ENCODE results near the gene ATXN1. TPM values are rescaled to one million over a fixed set of nuclear protein-coding genes. Genes with fewer than 3 reads are reported as not detected.

ATXN1 gene
- total RNA-seq, 1 donor from 2014 or later: 70.0 TPM

DNA sequence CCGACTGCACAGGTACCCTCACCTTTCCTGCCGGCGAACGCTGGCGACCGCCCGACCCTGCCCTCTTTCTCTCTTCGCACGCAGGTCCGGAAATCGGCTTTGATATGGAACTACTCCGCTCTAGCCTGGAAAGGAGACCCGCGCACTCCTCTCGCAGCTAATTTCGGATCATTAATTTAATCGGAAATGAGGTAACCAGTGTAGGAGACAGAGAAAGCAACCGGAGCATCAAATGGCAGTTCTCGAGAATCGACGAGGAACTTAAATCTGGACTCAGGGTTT is 949 bp upstream of the ATXN1 start:
- no peaks in the 10 kb centered on the region for H3K9me3 Mint-ChIP-seq
- peaks cover 54% of the 10 kb centered on the region for H3K4me1 Mint-ChIP-seq
- H3K36me3 Mint-ChIP-seq (ENCODE audit: low read depth): peaks cover 26% of the 10 kb centered on the region
- H3K4me3 Mint-ChIP-seq: peak overlapping the region; percentile 99
- no peaks in the 10 kb centered on the region for H3K27me3 Mint-ChIP-seq
- H3K27ac Mint-ChIP-seq: peak overlapping the region; percentile 100
- intact Hi-C loops (cut with micrococcal nuclease): loop anchor here (1.0 to 10.0 kb wide), 7 partner anchors 31 to 627 kb away; no protein-coding TSS in a partner anchor
- DNase-seq: no peak

- no peaks in the 10 kb centered on the region for H3K27me3 Mint-ChIP-seq
- DNase-seq: peak; percentile 95
- no peaks in the 10 kb centered on the region for H3K9me3 Mint-ChIP-seq
- intact Hi-C loops (cut with micrococcal nuclease): loop anchor here (1.0 to 10.0 kb wide), 14 partner anchors 30 to 627 kb away; no protein-coding TSS in a partner anchor
- peak overlapping the region; percentile 100 for H3K27ac Mint-ChIP-seq
- H3K36me3 Mint-ChIP-seq (ENCODE audit: low read depth): peaks cover 29% of the 10 kb centered on the region
- peak overlapping the region; percentile 99 for H3K4me3 Mint-ChIP-seq
- peaks cover 56% of the 10 kb centered on the region for H3K4me1 Mint-ChIP-seq
Observed at GRCh38 chr6:16761471-16762267, 409 bp upstream of the ATXN1 start.

DNA sequence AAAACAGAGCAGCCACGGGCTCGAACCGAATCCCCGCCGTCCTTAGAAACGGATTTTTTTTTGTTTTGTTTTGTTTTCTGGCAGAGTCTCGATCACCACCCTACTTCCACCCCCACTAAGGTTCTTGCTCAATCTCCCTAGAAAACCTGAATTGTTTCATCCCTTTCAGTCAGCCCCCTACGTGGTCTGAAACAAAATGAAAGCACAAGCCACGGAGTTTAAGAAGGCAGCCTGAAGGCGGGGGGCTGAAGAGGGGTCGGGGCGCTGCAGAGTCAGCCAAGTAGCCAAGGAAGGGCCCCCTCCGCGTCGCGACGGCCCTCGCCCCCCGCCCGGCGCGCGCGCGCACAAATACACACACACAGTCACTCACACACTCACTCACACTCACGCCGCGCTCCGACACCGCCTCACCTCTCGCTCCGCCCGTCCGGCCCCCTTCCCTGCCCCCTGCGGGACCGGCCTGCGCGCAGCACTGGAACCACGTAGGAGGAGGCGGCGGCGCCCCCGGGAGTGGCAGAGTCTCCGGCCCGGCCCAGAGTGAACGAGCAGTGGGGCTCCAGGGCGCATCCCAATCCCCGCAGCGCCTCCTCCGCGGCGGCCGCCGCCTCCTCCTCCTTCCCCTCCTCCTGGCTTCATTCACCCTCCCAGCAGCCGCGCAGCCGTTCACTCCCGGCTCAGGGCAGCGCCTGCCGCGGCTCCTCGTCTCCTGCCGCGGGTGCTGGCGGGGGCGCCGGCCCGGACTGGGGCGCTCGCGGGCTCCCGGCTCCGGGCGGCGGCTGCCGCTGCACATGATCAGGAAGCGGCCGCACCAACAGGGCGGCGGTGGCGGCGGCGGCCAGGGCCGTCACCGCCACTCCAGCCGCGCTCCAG is 1.4 kb downstream of the ATXN1 start:
- H3K4me3 Mint-ChIP-seq: peak overlapping the region; percentile 88
- H3K9me3 Mint-ChIP-seq: no peaks in the 10 kb centered on the region
- no peaks in the 10 kb centered on the region for H3K27me3 Mint-ChIP-seq
- H3K4me1 Mint-ChIP-seq: peaks cover 51% of the 10 kb centered on the region
- DNase-seq: peak; percentile 93
- H3K27ac Mint-ChIP-seq: peak overlapping the region; percentile 94
- intact Hi-C loops (cut with micrococcal nuclease): loop anchor here (2.0 to 10.0 kb wide), 5 partner anchors 61 to 625 kb away; no protein-coding TSS in a partner anchor
- peaks cover 30% of the 10 kb centered on the region for H3K36me3 Mint-ChIP-seq (ENCODE audit: low read depth)

GRCh38 chr6:16759181-16759645 is 2.0 kb downstream of the ATXN1 start:
- DNase-seq: peak; percentile 70
- intact Hi-C loops (cut with micrococcal nuclease): no loop called here
- H3K9me3 Mint-ChIP-seq: no peaks in the 10 kb centered on the region
- H3K27me3 Mint-ChIP-seq: no peaks in the 10 kb centered on the region
- peak overlapping the region; percentile 94 for H3K27ac Mint-ChIP-seq
- peaks cover 37% of the 10 kb centered on the region for H3K36me3 Mint-ChIP-seq (ENCODE audit: low read depth)
- peaks cover 53% of the 10 kb centered on the region for H3K4me1 Mint-ChIP-seq
- H3K4me3 Mint-ChIP-seq: peak overlapping the region; percentile 88

DNA sequence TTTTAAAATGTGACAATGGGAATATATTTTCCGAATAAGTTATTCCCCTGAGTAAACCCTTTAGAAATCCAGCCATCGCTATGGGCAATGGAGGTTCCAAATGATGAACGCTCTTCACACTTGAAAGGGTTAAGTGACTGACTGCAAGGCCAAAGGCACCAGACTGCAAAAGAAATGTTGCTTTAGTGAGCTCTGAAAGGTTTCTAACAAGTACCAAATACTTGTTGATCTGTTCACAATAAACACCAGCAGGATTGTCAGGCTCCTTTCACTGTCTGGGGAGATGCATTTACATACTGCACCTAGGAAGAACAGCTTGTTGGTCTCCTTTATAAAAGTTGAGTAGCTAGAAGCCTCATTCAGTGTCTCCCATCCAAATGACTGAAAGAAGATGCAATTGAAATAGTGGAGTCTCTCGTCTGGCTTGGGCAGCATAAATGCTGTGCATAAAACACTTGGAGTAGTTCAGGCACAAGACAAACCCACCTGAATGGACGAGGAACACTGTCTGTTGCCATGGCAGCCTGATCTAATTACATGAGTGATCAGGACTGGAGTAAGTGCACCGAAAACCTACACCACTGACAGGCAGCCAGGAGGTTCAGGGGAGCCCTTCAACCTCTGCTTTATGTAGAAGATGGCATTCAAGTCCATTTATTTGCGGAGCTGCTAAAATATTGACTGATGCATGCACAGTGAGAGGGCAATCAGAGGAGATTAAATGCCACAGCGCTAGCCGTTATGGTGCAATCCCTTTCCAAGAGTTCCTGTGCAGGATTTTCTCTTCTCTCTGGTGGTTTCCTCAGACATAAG is 2.9 kb downstream of the ATXN1 start:
- no peaks in the 10 kb centered on the region for H3K27me3 Mint-ChIP-seq
- DNase-seq: no peak
- intact Hi-C loops (cut with micrococcal nuclease): no loop called here
- peaks cover 49% of the 10 kb centered on the region for H3K4me1 Mint-ChIP-seq
- H3K27ac Mint-ChIP-seq: peak overlapping the region; percentile 94
- H3K36me3 Mint-ChIP-seq (ENCODE audit: low read depth): peaks cover 40% of the 10 kb centered on the region
- H3K9me3 Mint-ChIP-seq: no peaks in the 10 kb centered on the region
- peak overlapping the region; percentile 88 for H3K4me3 Mint-ChIP-seq

DNA sequence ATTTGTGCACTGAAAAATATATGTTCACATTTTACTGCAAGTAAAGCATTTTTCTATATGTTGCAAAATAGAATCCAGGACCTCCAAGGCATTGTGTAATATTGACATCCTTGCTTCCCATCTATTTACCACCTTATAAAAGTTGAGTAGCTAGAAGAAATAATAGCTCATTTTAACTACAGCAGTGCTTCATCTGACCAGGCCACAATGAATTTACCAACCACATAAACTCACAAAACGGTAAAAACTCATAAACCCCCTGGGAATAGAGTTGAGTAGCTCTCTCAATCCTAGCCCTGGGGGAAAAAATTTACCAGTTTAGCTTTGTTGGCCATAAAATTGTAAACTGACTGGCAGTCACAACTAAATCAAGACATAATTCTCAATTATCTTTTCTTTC is 3.9 kb downstream of the ATXN1 start:
- Mint-ChIP-seq H3K36me3 (ENCODE audit: low read depth) (peaks cover 50% of the 10 kb centered on the region), H3K4me1 (peaks cover 51% of the 10 kb centered on the region), H3K9me3 (no peaks in the 10 kb centered on the region), H3K27ac (no peak overlapping the region), H3K4me3 (no peak overlapping the region), H3K27me3 (no peaks in the 10 kb centered on the region)
- intact Hi-C loops (cut with micrococcal nuclease): no loop called here
- no peak for DNase-seq

DNA sequence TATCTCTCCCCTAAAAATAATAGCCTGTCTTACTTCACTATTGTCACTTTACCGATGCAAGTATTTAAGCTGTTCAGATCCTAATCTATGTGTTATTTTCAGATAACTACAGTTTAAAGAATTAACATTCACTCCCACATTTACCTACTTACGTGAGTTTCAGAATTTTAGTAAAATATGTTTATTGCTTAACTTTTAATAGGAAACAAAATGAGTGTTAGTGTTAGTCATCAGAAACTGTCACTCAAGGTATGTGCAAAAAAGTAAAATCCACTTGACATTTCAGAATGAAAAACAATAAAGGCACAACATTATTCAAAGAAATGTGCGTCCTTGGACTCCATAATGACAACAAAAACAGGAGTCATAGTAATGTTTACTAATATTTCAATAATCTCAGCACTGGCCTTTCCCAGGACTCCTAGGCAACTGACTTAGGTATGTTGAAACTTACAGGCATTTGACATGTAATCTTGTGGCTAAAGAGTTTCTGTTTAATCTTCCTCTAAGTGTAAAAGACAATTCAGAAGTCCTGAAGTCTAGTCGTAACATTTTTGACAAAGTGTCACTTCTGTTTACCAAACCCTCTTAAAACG is 4.5 kb downstream of the ATXN1 start:
- Mint-ChIP-seq H3K36me3 (ENCODE audit: low read depth) (peaks cover 56% of the 10 kb centered on the region), H3K4me3 (peak overlapping the region; percentile 54), H3K4me1 (peaks cover 50% of the 10 kb centered on the region), H3K9me3 (no peaks in the 10 kb centered on the region), H3K27me3 (no peaks in the 10 kb centered on the region), H3K27ac (no peak overlapping the region)
- intact Hi-C loops (cut with micrococcal nuclease): no loop called here
- no peak for DNase-seq

DNA sequence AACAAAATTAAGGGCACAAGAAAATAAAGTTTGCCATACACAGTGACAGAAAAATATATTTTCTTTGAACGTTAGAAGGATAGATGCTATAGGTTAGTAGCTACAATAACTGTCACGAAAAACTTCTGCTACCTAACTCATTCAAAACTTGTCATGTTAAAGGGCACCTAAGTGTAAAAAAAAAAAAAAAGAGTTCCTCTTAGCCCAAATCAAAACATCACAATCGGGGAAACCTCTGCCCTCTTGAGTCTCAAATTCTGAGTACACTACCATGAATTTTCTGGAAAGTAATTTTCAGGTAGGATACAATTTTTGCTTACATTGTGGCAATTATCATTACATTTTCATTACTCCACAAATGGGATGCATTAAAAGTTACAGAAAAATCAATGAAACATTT is 5.7 kb downstream of the ATXN1 start:
- Mint-ChIP-seq H3K9me3 (no peaks in the 10 kb centered on the region), H3K4me1 (peaks cover 55% of the 10 kb centered on the region), H3K27ac (no peak overlapping the region), H3K36me3 (ENCODE audit: low read depth) (peaks cover 60% of the 10 kb centered on the region), H3K27me3 (no peaks in the 10 kb centered on the region), H3K4me3 (no peak overlapping the region)
- DNase-seq: no peak
- intact Hi-C loops (cut with micrococcal nuclease): no loop called here

DNA sequence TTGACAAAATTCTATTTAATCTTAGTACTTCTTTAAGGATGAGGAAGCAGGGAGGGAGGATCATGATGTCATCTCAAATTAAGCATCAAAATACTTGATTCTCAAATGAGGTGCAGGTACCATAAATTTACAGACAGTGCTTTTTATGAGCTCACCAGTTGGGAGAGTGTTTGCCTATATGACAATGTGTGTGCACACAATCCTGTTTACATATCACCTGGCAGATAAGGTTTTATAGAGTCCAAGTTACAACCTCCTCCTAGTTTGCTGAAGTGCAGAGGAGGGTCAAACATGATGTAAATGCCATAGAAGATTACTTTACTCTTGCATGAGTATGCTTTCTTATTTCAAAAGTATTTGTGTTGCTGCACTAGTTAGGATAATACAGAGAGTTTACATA is 6.4 kb downstream of the ATXN1 start:
- no peaks in the 10 kb centered on the region for H3K9me3 Mint-ChIP-seq
- no peak overlapping the region for H3K4me3 Mint-ChIP-seq
- intact Hi-C loops (cut with micrococcal nuclease): no loop called here
- no peaks in the 10 kb centered on the region for H3K27me3 Mint-ChIP-seq
- peaks cover 58% of the 10 kb centered on the region for H3K4me1 Mint-ChIP-seq
- no peak for DNase-seq
- peaks cover 63% of the 10 kb centered on the region for H3K36me3 Mint-ChIP-seq (ENCODE audit: low read depth)
- H3K27ac Mint-ChIP-seq: no peak overlapping the region

- no peak for DNase-seq
- intact Hi-C loops (cut with micrococcal nuclease): no loop called here
- H3K27ac Mint-ChIP-seq: no peak overlapping the region
- H3K4me1 Mint-ChIP-seq: peaks cover 64% of the 10 kb centered on the region
- H3K9me3 Mint-ChIP-seq: no peaks in the 10 kb centered on the region
- no peak overlapping the region for H3K4me3 Mint-ChIP-seq
- H3K27me3 Mint-ChIP-seq: no peaks in the 10 kb centered on the region
- peaks cover 66% of the 10 kb centered on the region for H3K36me3 Mint-ChIP-seq (ENCODE audit: low read depth)
Observed at GRCh38 chr6:16754274-16754673, 7.0 kb downstream of the ATXN1 start.

DNA sequence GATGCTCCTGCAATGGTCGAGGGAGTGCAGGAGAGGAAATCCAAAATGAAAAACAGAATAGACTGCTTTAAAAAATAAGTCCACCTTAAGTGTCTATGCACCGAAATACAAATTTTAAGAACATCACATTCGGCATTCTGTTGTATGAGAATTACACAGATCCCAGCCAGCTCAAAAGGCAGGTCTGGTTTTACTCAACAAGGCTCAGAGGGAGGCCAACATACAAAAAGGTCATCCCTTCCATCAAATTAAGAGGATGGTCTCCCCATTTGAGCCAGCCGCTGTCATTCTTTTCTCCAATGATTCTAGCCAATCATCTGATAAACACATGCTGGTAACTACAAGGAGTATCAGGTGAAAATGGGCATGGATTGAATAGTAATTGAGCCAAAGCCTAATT is 7.9 kb downstream of the ATXN1 start:
- no peak for DNase-seq
- Mint-ChIP-seq H3K4me3 (no peak overlapping the region), H3K36me3 (ENCODE audit: low read depth) (peaks cover 69% of the 10 kb centered on the region), H3K4me1 (peaks cover 63% of the 10 kb centered on the region), H3K9me3 (no peaks in the 10 kb centered on the region), H3K27ac (no peak overlapping the region), H3K27me3 (no peaks in the 10 kb centered on the region)
- intact Hi-C loops (cut with micrococcal nuclease): no loop called here

DNA sequence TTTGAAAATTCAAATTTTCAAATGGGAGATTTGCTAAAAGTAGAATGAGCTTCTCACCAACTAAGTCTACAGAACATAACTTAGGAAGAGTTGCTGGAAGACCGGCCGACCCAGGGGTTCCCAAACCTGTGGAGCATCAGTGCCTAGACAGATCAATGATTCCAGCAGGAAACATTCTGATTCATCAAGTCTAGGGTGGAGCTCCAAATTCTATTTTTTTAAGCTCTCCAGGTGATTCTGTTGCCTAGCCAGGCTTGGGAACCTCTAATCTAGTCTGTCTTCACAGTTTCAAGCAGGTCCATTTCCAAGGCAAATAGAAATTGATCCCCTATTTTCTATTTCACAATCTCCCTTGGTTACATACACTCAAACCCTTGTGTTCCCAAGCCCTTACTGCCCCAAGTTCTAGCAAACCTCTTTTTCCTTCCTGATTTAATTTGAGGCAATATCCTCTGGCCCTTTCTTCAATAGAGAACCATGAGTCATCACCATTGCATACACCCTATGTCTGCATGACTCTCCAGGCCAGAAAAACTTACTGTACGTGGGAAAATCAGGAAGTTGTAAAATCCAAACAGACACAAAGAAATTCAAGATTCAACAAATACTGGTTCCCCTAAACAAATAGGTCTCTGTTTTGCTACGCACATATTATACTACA is 8.9 kb downstream of the ATXN1 start:
- Mint-ChIP-seq H3K4me1 (peaks cover 60% of the 10 kb centered on the region), H3K27ac (no peak overlapping the region), H3K36me3 (ENCODE audit: low read depth) (peaks cover 69% of the 10 kb centered on the region), H3K4me3 (no peak overlapping the region), H3K9me3 (no peaks in the 10 kb centered on the region), H3K27me3 (no peaks in the 10 kb centered on the region)
- intact Hi-C loops (cut with micrococcal nuclease): no loop called here
- no peak for DNase-seq
